ENCODE data around the gene PRR29.

GRCh38 chr17:63948521-63948920 lies 49.6 kb upstream of the PRR29 start:
- TF ChIP-seq CTCF (IDR thresholded peaks at IDR 0.05; ENCODE audit: poor library complexity, severe bottlenecking): no peak
- TF ChIP-seq EP300 (conservative IDR thresholded peaks at IDR 0.05; ENCODE audit: poor library complexity, severe bottlenecking): no peak
- TF ChIP-seq SMC3 (conservative IDR thresholded peaks at IDR 0.05; ENCODE audit: poor library complexity): no peak
